SK-N-SH (cell line): ENCODE results near the gene ALAD. TPM values are rescaled to one million over a fixed set of nuclear protein-coding genes. Genes with fewer than 3 reads are reported as not detected.

Experiments used
- CTCF ChIA-PET: fragments of 300-600, 350-600 bp; formaldehyde crosslinking; extraction: SDS; loops from one replicate; lab custom pipeline; 2021; lab: Yijun Ruan, JAX
- POLR2A ChIA-PET: fragments of 350-600 bp; sonication (Branson Sonifier 250); formaldehyde crosslinking; extraction: SDS; loops from one replicate; lab custom pipeline; 2020; ENCODE audit warnings: antibody characterized with exemption, inconsistent platforms; lab: Yijun Ruan, JAX
- DNase-seq: peaks from one replicate; pipeline ENCODE4 v3.0.0; 2012
- H2AFZ ChIP-seq: fragments of 200-600 bp; sonication (generic); 2 replicates; pipeline ENCODE4 v1.8.1; 2016; ENCODE audit warnings: antibody characterized with exemption, mild to moderate bottlenecking, low read depth
- H3F3A ChIP-seq: fragments of 200-600 bp; sonication (generic); replicated peaks from 2 replicates; pipeline ENCODE3; 2016; ENCODE audit warnings: antibody characterized with exemption, mild to moderate bottlenecking; ENCODE audit not compliant: insufficient read depth
- H3K27ac ChIP-seq, 2 experiments: fragments of 200-500 bp in 1 of 2; fragments of 200-600 bp in 1 of 2; sonication (Bioruptor generic) in 1 of 2; sonication (generic), shearing (Covaris generic) in 1 of 2; 2 replicates each; pipeline versions ENCODE4 v1.5.1 to v1.6.1; 2014 to 2016; ENCODE audit warnings: low read depth in 2 of 2, inconsistent platforms in 1 of 2, low read length in 1 of 2, mild to moderate bottlenecking in 1 of 2, mixed read lengths in 1 of 2
- H3K27me3 ChIP-seq: fragments of 200-600 bp; sonication (generic), shearing (Covaris generic); 2 replicates; pipeline ENCODE4 v1.6.1; 2016; ENCODE audit warnings: mixed run types; ENCODE audit not compliant: insufficient read depth
- H3K36me3 ChIP-seq, 2 experiments: fragments of 200-500 bp in 1 of 2; fragments of 200-600 bp in 1 of 2; sonication (Bioruptor generic) in 1 of 2; sonication (generic) in 1 of 2; replicated peaks in 1 of 2; 2 replicates each; pipeline versions ENCODE3 to v1.5.1; 2014 to 2016; ENCODE audit warnings: low read length in 1 of 2, mild to moderate bottlenecking in 1 of 2; ENCODE audit not compliant: insufficient read depth in 2 of 2, control insufficient read depth in 1 of 2
- H3K4me1 ChIP-seq, 2 experiments: fragments of 200-500 bp in 1 of 2; fragments of 200-600 bp in 1 of 2; sonication (Bioruptor generic) in 1 of 2; sonication (generic), shearing (Covaris generic) in 1 of 2; 2 replicates each; pipeline versions ENCODE4 v1.5.1 to v1.6.1; 2014 to 2016; ENCODE audit warnings: low read depth in 1 of 2, low read length in 1 of 2, mixed run types in 1 of 2; ENCODE audit not compliant: insufficient read depth in 2 of 2, control insufficient read depth in 1 of 2
- H3K4me2 ChIP-seq: fragments of 200-600 bp; sonication (generic), shearing (Covaris generic); 2 replicates; pipeline ENCODE4 v1.6.1; 2017; ENCODE audit warnings: mixed run types
- H3K4me3 ChIP-seq, 2 experiments: fragments of 200-500 bp in 1 of 2; fragments of 200-600 bp in 1 of 2; sonication (Bioruptor generic) in 1 of 2; sonication (generic), shearing (Covaris generic) in 1 of 2; 2 replicates each; pipeline versions ENCODE4 v1.5.1 to v1.8.1; 2014 to 2016; ENCODE audit warnings: low read depth in 2 of 2, inconsistent platforms in 1 of 2, low read length in 1 of 2, mild to moderate bottlenecking in 1 of 2, mixed read lengths in 1 of 2, moderate library complexity in 1 of 2
- H3K79me2 ChIP-seq: fragments of 200-600 bp; sonication (generic); 2 replicates; pipeline ENCODE4 v1.8.1; 2017; ENCODE audit warnings: mild to moderate bottlenecking; ENCODE audit not compliant: insufficient read depth
- H3K9ac ChIP-seq: fragments of 200-600 bp; sonication (generic); 2 replicates; pipeline ENCODE4 v1.6.1; 2017; ENCODE audit warnings: mixed run types
- H3K9me2 ChIP-seq: fragments of 200-600 bp; sonication (generic); 2 replicates; pipeline ENCODE4 v1.6.1; 2017; ENCODE audit warnings: mixed run types
- H3K9me3 ChIP-seq: fragments of 200-600 bp; sonication (generic); 2 replicates; pipeline ENCODE4 v1.6.1; 2017; ENCODE audit warnings: mixed run types, mild to moderate bottlenecking, moderate library complexity
- H4K20me1 ChIP-seq: fragments of 200-600 bp; sonication (generic); 2 replicates; pipeline ENCODE4 v1.6.1; 2017; ENCODE audit warnings: mild to moderate bottlenecking, mixed run types; ENCODE audit not compliant: insufficient read depth
- CHD2 ChIP-seq: fragments of 150-350 bp; IDR thresholded peaks from 2 replicates; pipeline ENCODE4 v1.6.1; 2018; ENCODE audit warnings: low read length; ENCODE audit not compliant: partially characterized antibody
- ELF1 ChIP-seq: IDR thresholded peaks from 2 replicates; pipeline ENCODE4 v1.4.0; 2012
- FOSL2 ChIP-seq: IDR thresholded peaks from 2 replicates; pipeline ENCODE4 v1.4.0; 2012; ENCODE audit warnings: low read depth, mild to moderate bottlenecking, moderate library complexity, borderline replicate concordance
- FOXM1 ChIP-seq: IDR thresholded peaks from 2 replicates; pipeline ENCODE4 v1.4.0; 2012; ENCODE audit warnings: low read depth, mild to moderate bottlenecking
- GABPA ChIP-seq: IDR thresholded peaks from 2 replicates; pipeline ENCODE4 v1.4.0; 2012; ENCODE audit warnings: low read depth, mild to moderate bottlenecking
- IRF3 ChIP-seq: fragments of 150-350 bp; IDR thresholded peaks from 2 replicates; pipeline ENCODE4 v1.6.1; 2016; ENCODE audit warnings: mild to moderate bottlenecking, low read depth, low read length
- JUND ChIP-seq: IDR thresholded peaks from 2 replicates; pipeline ENCODE4 v1.4.0; 2012
- MAX ChIP-seq: IDR thresholded peaks from 2 replicates; pipeline ENCODE4 v1.4.0; 2012; ENCODE audit warnings: low read depth
- NFIC ChIP-seq: IDR thresholded peaks from 2 replicates; pipeline ENCODE4 v1.4.0; 2012; ENCODE audit warnings: borderline replicate concordance
- RCOR1 ChIP-seq: fragments of 150-350 bp; IDR thresholded peaks from 2 replicates; pipeline ENCODE4 v1.6.1; 2017; ENCODE audit warnings: antibody characterized with exemption, low read length
- REST ChIP-seq: IDR thresholded peaks from 2 replicates; pipeline ENCODE4 v1.6.1; 2012; ENCODE audit warnings: mild to moderate bottlenecking, low read depth, low read length, moderate library complexity
- RFX5 ChIP-seq: IDR thresholded peaks from 2 replicates; pipeline ENCODE4 v1.6.1; 2012; ENCODE audit warnings: mild to moderate bottlenecking, improper control_type of control experiment, low read length
- RXRA ChIP-seq: IDR thresholded peaks from 2 replicates; pipeline ENCODE4 v1.4.0; 2012; ENCODE audit warnings: low read depth, mild to moderate bottlenecking, borderline replicate concordance
- SMC3 ChIP-seq: IDR thresholded peaks from 2 replicates; pipeline ENCODE4 v1.6.1; 2012; ENCODE audit warnings: low read depth, low read length, improper control_type of control experiment
- USF1 ChIP-seq: IDR thresholded peaks from 2 replicates; pipeline ENCODE4 v1.4.0; 2012; ENCODE audit warnings: low read depth, borderline replicate concordance
- USF2 ChIP-seq: fragments of 150-350 bp; IDR thresholded peaks from 2 replicates; pipeline ENCODE4 v1.6.1; 2017; ENCODE audit warnings: antibody characterized with exemption, low read length, low read depth, borderline replicate concordance
- YY1 ChIP-seq: IDR thresholded peaks from 2 replicates; pipeline ENCODE4 v1.4.0; 2012; ENCODE audit warnings: low read depth, mild to moderate bottlenecking
- WGBS: methylation state at CpG from one replicate; pipeline ENCODE4 v1.1.6; 2017; ENCODE audit warnings: low lambda C conversion rate; 5-methylcytosine and 5-hydroxymethylcytosine counted together
- polyA plus RNA-seq, 3 experiments: library from polyadenylated mRNA; depleted of rRNA; stranded (reverse); fragments of >200 nt; gene quantifications; 2 replicates each; pipeline ENCODE4 v1.2.3, GENCODE V29; 2012

The ALAD gene
- polyA plus RNA-seq, 1 of the 3 experiments (the other 2 are of a cell fraction): 10.7 TPM

- no peak for TF ChIP-seq JUND
- TF ChIP-seq IRF3: no peak
- no peak for TF ChIP-seq RCOR1
- no peak for TF ChIP-seq YY1
- no peak for TF ChIP-seq REST
- no peak for TF ChIP-seq GABPA
- no peak for TF ChIP-seq FOXM1
- TF ChIP-seq FOSL2: no peak
- TF ChIP-seq SMC3: no peak
- TF ChIP-seq MAX: no peak
- no peak for TF ChIP-seq CHD2
- TF ChIP-seq USF2: no peak
- no peak for TF ChIP-seq NFIC
- no peak for TF ChIP-seq USF1
- TF ChIP-seq ELF1: no peak
- TF ChIP-seq RXRA: no peak
- TF ChIP-seq RFX5: no peak
- Histone ChIP-seq H3K27me3 (no peaks in the 10 kb centered on the region), H4K20me1 (no peaks in the 10 kb centered on the region), H3K9me2 (no peaks in the 10 kb centered on the region), H3K79me2 (no peaks in the 10 kb centered on the region), H3F3A (no peaks in the 10 kb centered on the region), H3K4me2 (no peak overlapping the region), H3K36me3 (peaks cover 0 to 14% of the 10 kb centered on the region in 2 experiments), H3K4me1 (no peaks in the 10 kb centered on the region; a peak in 1 of 4 replicates), H3K27ac (no peak overlapping the region), H3K4me3 (no peak overlapping the region), H3K9ac (no peak overlapping the region), H3K9me3 (no peaks in the 10 kb centered on the region), H2AFZ (no peak overlapping the region)
- no peak for DNase-seq
- POLR2A ChIA-PET: no interaction called here
- 92% methylated on average over 2 of the region's 11 CpGs for WGBS
- CTCF ChIA-PET: no interaction called here
Measured at GRCh38 chr9:113369855-113370140, 31.3 kb downstream of the ALAD start.
